H1 (cell line): ENCODE data around the gene AK2. TPM values are rescaled to one million over a fixed set of nuclear protein-coding genes. Genes with fewer than 3 reads are reported as not detected.

Experiments
- BACH1 ChIP-seq: IDR thresholded peaks from 2 replicates; pipeline ENCODE4 v1.6.1; 2012; ENCODE audit warnings: low read length, improper control_type of control experiment
- CBX8 ChIP-seq: fragments of 300-800, 300-1000 bp; sonication (generic); IDR thresholded peaks from 2 replicates; pipeline ENCODE4 v1.7.1; 2016; ENCODE audit warnings: low read depth, low read length, borderline replicate concordance
- CREB1 ChIP-seq: IDR thresholded peaks from 2 replicates; pipeline ENCODE4 v1.6.1; 2012; ENCODE audit warnings: inconsistent platforms
- EP300 ChIP-seq, 2 experiments: IDR thresholded peaks; 1 replicate in 1 of 2; 2 replicates in 1 of 2; pipeline ENCODE4 v1.6.1; 2011 to 2012; ENCODE audit warnings: low read depth in 2 of 2, low read length in 2 of 2, mild to moderate bottlenecking in 2 of 2, borderline replicate concordance in 1 of 2, inconsistent platforms in 1 of 2, moderate library complexity in 1 of 2
- MAX ChIP-seq: IDR thresholded peaks from 2 replicates; pipeline ENCODE4 v1.6.1; 2012; ENCODE audit warnings: inconsistent platforms
- POLR2A ChIP-seq, 2 experiments: IDR thresholded peaks; 1 replicate in 1 of 2; 2 replicates in 1 of 2; pipeline ENCODE4 v1.6.1; 2011; ENCODE audit warnings: low read depth in 2 of 2, low read length in 2 of 2, mild to moderate bottlenecking in 2 of 2; ENCODE audit errors: control extremely low read depth in 1 of 2
- RAD21 ChIP-seq, 2 experiments: IDR thresholded peaks in 1 of 2; conservative IDR thresholded peaks in 1 of 2; 2 replicates each; pipeline ENCODE4 v1.6.1; 2011; ENCODE audit warnings: low read depth in 2 of 2, low read length in 2 of 2, improper control_type of control experiment in 1 of 2, inconsistent platforms in 1 of 2, mild to moderate bottlenecking in 1 of 2, moderate library complexity in 1 of 2
- YY1 ChIP-seq: IDR thresholded peaks from 2 replicates; pipeline ENCODE4 v1.6.1; 2011; ENCODE audit warnings: low read depth, mild to moderate bottlenecking, low read length
- polyA plus RNA-seq, 7 experiments: library from polyadenylated mRNA; depleted of rRNA in 3 of 7; stranded (reverse) in 5 of 7; unstranded in 2 of 7; fragments of >200 nt in 5 of 7; fragments of 200-250 nt in 2 of 7; gene quantifications; 1 replicate in 5 of 7; 2 replicates in 1 of 7; 4 replicates in 1 of 7; pipeline versions ENCODE4 v1.2.1 to v1.2.3, GENCODE V29; 2011 to 2013; ENCODE audit warnings: missing spikeins in 2 of 7, mixed read lengths in 2 of 7
- total RNA-seq: library from RNA; stranded (reverse); fragmentation: NEBNext Ultra II Directional; extraction: Animal tissue kit (Norgen Biotek cat#: 25700); gene quantifications from 2 replicates; pipeline ENCODE4 v1.2.1, GENCODE V29; 2021

AK2 gene
- total and polyA plus RNA-seq, 2 of the 8 experiments (the other 6 are each of a cell fraction or from before 2014, with no cell fraction given), result 92.3 to 137 TPM

- TF ChIP-seq MAX (peak; percentile 44; the same call in 1 of the 2 replicates), CREB1 (no peak), POLR2A (IDR thresholded peaks at IDR 0.05; ENCODE audit: control extremely low read depth in 1 of 2, low read depth in 2 of 2, low read length in 2 of 2) (no peak), RAD21 (IDR thresholded peaks at IDR 0.05 in 1 of 2, conservative IDR thresholded peaks at IDR 0.05 in 1 of 2; ENCODE audit: low read depth in 2 of 2, low read length in 2 of 2) (peak; percentile 91 to 94), BACH1 (no peak), CBX8 (no peak), EP300 (IDR thresholded peaks at IDR 0.05; ENCODE audit: borderline replicate concordance in 1 of 2, low read depth in 2 of 2, low read length in 2 of 2) (no peak), YY1 (peak; percentile 77; the same call in 1 of the 2 replicates)
These were observed 49.7 kb upstream of the AK2 start (continued) for GRCh38 chr1:33086384-33086850.
